K562 (cell line): ENCODE measurements around the gene WDR18. TPM values are rescaled to one million over a fixed set of nuclear protein-coding genes. Genes with fewer than 3 reads are reported as not detected.

Source experiments
- BDP1 ChIP-seq: IDR thresholded peaks from 3 replicates; pipeline ENCODE4 v1.6.1; 2011; ENCODE audit not compliant: insufficient read length, insufficient read depth
- BRF2 ChIP-seq: IDR thresholded peaks from 3 replicates; pipeline ENCODE4 v1.6.1; 2011; ENCODE audit warnings: borderline replicate concordance, mild to moderate bottlenecking; ENCODE audit not compliant: insufficient read length, insufficient read depth
- CBX5 ChIP-seq: IDR thresholded peaks from 2 replicates; pipeline ENCODE4 v1.6.1; 2014; ENCODE audit warnings: low read depth, borderline replicate concordance
- DEAF1 ChIP-seq: fragments of 450-650 bp; formaldehyde crosslinking; IDR thresholded peaks from 2 replicates; pipeline ENCODE4 v1.4.0; 2020; ENCODE audit warnings: mild to moderate bottlenecking, moderate library complexity
- EWSR1 ChIP-seq: fragments of 450-650 bp; IDR thresholded peaks from 2 replicates; pipeline ENCODE4 v1.6.1; 2018; ENCODE audit warnings: borderline replicate concordance, mild to moderate bottlenecking, low read depth, moderate library complexity; ENCODE audit not compliant: partially characterized antibody
- FOXA1 ChIP-seq: fragments of 450-650 bp; IDR thresholded peaks from 2 replicates; pipeline ENCODE4 v1.6.1; 2016; ENCODE audit warnings: mild to moderate bottlenecking, borderline replicate concordance
- KDM1A ChIP-seq, 2 experiments: fragments of 450-650 bp; IDR thresholded peaks; 2 replicates each; pipeline ENCODE4 v1.6.1; 2016; ENCODE audit warnings: mild to moderate bottlenecking in 2 of 2
- PBX2 ChIP-seq, 2 experiments: IDR thresholded peaks in 1 of 2; conservative IDR thresholded peaks in 1 of 2; 2 replicates each; pipeline ENCODE4 v1.6.1; 2016; ENCODE audit warnings: low read depth in 2 of 2, mild to moderate bottlenecking in 1 of 2, missing compliant biosample characterization in 1 of 2, missing genetic modification characterization in 1 of 2, moderate library complexity in 1 of 2
- PHF20 ChIP-seq: fragments of 450-650 bp; IDR thresholded peaks from 2 replicates; pipeline ENCODE4 v1.6.1; 2018; ENCODE audit not compliant: partially characterized antibody
- RBM15 ChIP-seq: fragments of 200-400 bp; formaldehyde crosslinking; IDR thresholded peaks from 2 replicates; pipeline ENCODE4 v1.6.1; 2018; ENCODE audit warnings: mild to moderate bottlenecking, low read length, moderate library complexity; ENCODE audit not compliant: insufficient read depth
- UBTF ChIP-seq, 2 experiments: IDR thresholded peaks; 2 replicates each; pipeline ENCODE4 v1.6.1; 2012; ENCODE audit warnings: improper control_type of control experiment in 2 of 2, low read depth in 2 of 2, low read length in 2 of 2, borderline replicate concordance in 1 of 2
- ZHX1 ChIP-seq: fragments of 150-350 bp; conservative IDR thresholded peaks from 2 replicates; pipeline ENCODE4 v1.6.1; 2014; ENCODE audit warnings: low read length
- ZNF311 ChIP-seq: fragments of 250-450 bp; sonication (Bioruptor Pico); IDR thresholded peaks from 2 replicates; pipeline ENCODE4 v1.4.0; 2020; ENCODE audit warnings: mild to moderate bottlenecking, moderate library complexity
- ZNF780A ChIP-seq: fragments of 250-450 bp; sonication (Bioruptor Pico); IDR thresholded peaks from 2 replicates; pipeline ENCODE4 v1.5.0; 2021; ENCODE audit warnings: mild to moderate bottlenecking
- ZNF79 ChIP-seq: fragments of 250-450 bp; sonication (Bioruptor Pico); IDR thresholded peaks from 2 replicates; pipeline ENCODE4 v1.4.0; 2020; ENCODE audit warnings: low read depth, mild to moderate bottlenecking, moderate library complexity
- polyA plus RNA-seq, 8 experiments: library from polyadenylated mRNA; depleted of rRNA in 4 of 8; stranded (reverse) in 5 of 8; unstranded in 3 of 8; fragments of >200 nt; fragmentation: Nextera tagmentation in 2 of 8; fragmentation: Illumina TruSeq in 1 of 8; extraction: Ambion mirVana in 2 of 8; extraction: Trizol in 1 of 8; gene quantifications; 2 replicates each; pipeline versions ENCODE4 v1.2.1 to v1.2.3, GENCODE V29; 2011 to 2014; ENCODE audit warnings: inconsistent platforms in 1 of 8, missing spikeins in 1 of 8
- total RNA-seq, 7 experiments: library from RNA; depleted of rRNA in 6 of 7; stranded (reverse); fragments of >200 nt in 6 of 7; fragmentation: Illumina TruSeq in 2 of 7; extraction: Trizol in 2 of 7; gene quantifications; 2 replicates each; pipeline versions ENCODE4 v1.2.1 to v1.2.3, GENCODE V29; 2011 to 2021; ENCODE audit warnings: low replicate concordance in 1 of 7

The WDR18 gene
- total and polyA plus RNA-seq, 9 of the 15 experiments (the other 6 are each of a cell fraction or from before 2014, with no cell fraction given), result 0.65 to 181 (median 30.1) TPM

- TF ChIP-seq ZNF311 (CRISPR knock-in tag), result no peak
- peak; percentile 60; the same call in 1 of the 2 replicates for TF ChIP-seq ZHX1
- 0 out of 4 replicates have a peak, but pooled peaks of 1 of the 2 experiments have one; percentile 30 for TF ChIP-seq UBTF (IDR thresholded peaks at IDR 0.05; ENCODE audit: borderline replicate concordance in 1 of 2, low read depth in 2 of 2, low read length in 2 of 2)
- TF ChIP-seq EWSR1, result no peak
- TF ChIP-seq FOXA1, result no peak
- no peak for TF ChIP-seq DEAF1
- TF ChIP-seq PHF20, result peak; percentile 84
- no peak for TF ChIP-seq CBX5
- TF ChIP-seq PBX2 (CRISPR knock-in tag; IDR thresholded peaks at IDR 0.05; ENCODE audit: low read depth), result no peak
- TF ChIP-seq PBX2 (tag; conservative IDR thresholded peaks at IDR 0.05; ENCODE audit: low read depth), result no peak
- no peak for TF ChIP-seq BRF2
- TF ChIP-seq BDP1, result no peak
- TF ChIP-seq KDM1A (IDR thresholded peaks at IDR 0.05), result peak; percentile 69 to 90
- TF ChIP-seq RBM15, result no peak
- no peak for TF ChIP-seq ZNF780A (CRISPR knock-in tag)
- TF ChIP-seq ZNF79, result no peak
Measured at GRCh38 chr19:1041835-1042685, 57.9 kb downstream of the WDR18 start (continued).
